Posterior cingulate gyrus (tissue), 11 donors: ENCODE results near the gene NTSR1.

Source experiments
- DNase-seq, 10 donors: peaks; one replicate each; pipeline versions ENCODE4 v3.0.0 to v3.0.0-alpha.2; 2020 to 2021; ENCODE audit warnings: mixed read lengths in 3 of 10
- intact Hi-C: fragments of 100-400 bp; cut with DNase I; formaldehyde crosslinking; loops from one replicate; pipeline ENCODE4 v1.15.1; 2023

Gene NTSR1

GRCh38 chr20:62708591-62709536 lies at the start of gene NTSR1:
NTSR1 (plus strand) TSS chr20:62708836; CDS start chr20:62709208, 372 bp downstream.
- peak in 2 of 10 donors; percentile 78 to 86 for DNase-seq
- intact Hi-C loops: no loop called here

DNA sequence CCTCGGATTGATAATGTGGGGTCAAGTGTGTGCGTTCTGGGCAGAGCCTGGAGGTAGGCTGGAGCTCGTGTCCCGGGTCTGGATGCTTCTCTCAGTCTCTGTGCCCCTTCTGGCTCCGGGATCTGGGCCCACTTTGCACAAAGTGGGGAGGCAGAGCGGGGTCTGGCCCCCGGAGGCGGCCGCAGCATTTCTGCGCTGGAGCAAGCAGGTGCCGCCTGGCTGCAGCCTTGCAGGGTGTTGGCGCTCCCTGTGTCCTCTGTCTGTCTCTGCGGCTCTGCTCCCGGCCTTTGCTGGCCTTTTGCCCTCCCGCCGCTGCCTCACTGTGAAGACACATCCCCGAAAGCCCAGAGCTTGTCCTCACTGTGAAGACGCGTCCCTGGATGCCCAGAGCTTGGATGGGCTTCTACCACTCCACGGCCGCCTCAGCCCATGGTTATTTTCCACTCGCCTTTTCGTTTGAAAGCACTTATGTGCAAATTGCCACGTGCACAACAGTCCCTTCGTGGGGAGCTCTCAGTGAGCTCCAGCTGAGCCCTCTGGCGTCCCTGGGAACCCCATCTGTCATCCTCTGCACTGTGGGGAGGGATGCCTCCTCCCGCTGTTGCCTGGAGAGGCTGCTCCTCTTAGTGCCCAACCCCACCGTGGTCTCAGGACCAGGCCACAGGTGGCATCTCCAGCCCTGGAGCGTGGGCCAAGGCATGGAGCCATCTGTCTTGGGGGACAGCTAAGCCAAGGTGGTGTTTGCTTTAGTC lies 49.0 kb upstream of the NTSR1 start:
- intact Hi-C loops: no loop called here
- no peak for DNase-seq

GRCh38 chr20:62660240-62660615 lies 48.4 kb upstream of the NTSR1 start:
- intact Hi-C loops: no loop called here
- DNase-seq: peak in 1 of 10 donors; percentile 80

GRCh38 chr20:62660768-62661167 lies 47.9 kb upstream of the NTSR1 start:
- DNase-seq: no peak
- intact Hi-C loops: no loop called here

DNA sequence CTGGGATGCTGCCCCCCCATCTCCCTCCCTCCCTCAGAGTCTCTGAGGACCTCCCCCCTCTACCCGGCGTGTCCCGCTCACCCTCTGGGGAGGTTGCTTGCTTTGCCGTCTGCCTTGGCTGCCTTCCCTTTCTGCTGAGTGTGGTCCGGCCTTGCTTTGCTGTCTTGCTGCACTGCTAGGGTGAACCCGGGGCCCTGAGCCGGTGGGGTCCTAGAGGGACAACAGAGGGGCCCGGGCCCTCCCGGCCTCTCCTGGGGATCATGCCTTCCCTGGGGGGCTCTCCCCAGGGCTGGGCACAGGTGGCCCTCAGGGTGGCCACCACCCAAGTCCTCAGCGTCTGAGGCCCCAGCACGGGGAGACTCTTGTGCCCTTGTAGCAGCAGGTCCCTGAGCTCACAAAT lies 47.0 kb upstream of the NTSR1 start:
- intact Hi-C loops: no loop called here
- peak in 1 of 10 donors; percentile 70 for DNase-seq

DNA sequence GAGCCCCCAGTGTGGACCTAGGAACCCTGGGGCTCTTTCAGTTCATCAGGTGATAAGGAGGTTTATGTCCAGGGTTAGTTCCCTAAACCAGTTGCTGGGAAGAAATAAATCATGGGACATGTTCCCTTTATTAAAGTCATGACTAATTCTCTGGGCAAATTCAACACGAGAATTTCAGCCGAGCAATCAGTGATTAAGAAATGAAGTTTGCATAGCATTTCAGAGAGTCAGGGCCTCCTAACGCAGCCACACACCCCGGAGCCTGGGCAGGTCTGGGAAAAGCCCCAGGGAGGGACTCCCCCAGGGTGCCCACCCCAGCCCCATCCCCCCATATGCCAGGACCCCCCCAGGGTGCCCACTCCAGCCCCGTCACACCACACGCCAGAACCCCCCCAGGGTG lies 46.2 kb upstream of the NTSR1 start:
- DNase-seq: peak in 1 of 10 donors; percentile 16
- intact Hi-C loops: no loop called here

DNA sequence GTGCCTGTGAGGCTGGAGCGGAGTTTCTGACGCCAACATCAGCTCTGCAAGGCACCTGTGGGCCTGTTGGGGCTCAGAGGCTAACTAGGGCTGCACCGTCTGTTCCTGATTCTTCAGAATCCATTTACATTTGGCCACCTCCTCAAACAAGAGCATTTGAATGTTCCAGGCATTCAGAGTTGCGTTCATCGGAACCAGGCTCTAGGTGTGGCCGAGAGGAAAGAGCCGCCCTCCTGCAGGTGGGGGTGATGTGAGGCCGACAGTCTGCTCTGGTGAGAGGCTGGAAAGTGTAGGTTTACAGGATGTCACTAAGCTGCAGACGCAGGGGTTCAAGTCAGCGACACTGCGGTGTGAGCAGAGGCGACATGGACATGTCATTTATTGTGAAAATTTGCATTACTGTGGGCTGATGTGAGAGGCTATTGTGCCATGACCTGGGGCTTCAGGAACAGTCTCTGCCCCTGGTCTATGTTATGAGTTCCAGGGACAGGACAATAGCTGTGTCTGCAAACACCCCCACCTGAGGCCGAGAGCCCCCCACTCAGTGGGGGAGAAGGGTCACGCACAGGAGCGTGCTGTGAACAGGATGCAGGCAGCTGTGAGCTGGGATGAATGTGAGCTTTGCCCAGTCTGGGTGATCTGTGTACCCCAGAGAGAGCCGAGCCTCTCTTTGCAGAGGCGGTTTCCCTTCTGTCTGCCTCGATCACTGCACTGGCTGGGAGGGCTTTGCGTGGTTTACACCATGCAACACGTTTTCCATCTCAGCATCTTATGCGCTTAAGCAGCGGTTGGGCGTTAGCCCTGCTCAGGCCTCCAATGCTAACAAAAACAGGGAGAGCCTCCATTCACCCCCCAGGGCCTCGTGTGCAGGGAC lies 45.3 kb upstream of the NTSR1 start:
- DNase-seq: peak in 1 of 10 donors; percentile 63
- intact Hi-C loops: no loop called here

- DNase-seq: no peak
- intact Hi-C loops: no loop called here
These were observed 44.3 kb upstream of the NTSR1 start for GRCh38 chr20:62664019-62664971.

- intact Hi-C loops: loop anchor here (5.0 kb wide), 1 partner anchor 142 kb away; no protein-coding TSS in a partner anchor
These were observed 43.4 kb upstream of the NTSR1 start for GRCh38 chr20:62665153-62665754.

DNA sequence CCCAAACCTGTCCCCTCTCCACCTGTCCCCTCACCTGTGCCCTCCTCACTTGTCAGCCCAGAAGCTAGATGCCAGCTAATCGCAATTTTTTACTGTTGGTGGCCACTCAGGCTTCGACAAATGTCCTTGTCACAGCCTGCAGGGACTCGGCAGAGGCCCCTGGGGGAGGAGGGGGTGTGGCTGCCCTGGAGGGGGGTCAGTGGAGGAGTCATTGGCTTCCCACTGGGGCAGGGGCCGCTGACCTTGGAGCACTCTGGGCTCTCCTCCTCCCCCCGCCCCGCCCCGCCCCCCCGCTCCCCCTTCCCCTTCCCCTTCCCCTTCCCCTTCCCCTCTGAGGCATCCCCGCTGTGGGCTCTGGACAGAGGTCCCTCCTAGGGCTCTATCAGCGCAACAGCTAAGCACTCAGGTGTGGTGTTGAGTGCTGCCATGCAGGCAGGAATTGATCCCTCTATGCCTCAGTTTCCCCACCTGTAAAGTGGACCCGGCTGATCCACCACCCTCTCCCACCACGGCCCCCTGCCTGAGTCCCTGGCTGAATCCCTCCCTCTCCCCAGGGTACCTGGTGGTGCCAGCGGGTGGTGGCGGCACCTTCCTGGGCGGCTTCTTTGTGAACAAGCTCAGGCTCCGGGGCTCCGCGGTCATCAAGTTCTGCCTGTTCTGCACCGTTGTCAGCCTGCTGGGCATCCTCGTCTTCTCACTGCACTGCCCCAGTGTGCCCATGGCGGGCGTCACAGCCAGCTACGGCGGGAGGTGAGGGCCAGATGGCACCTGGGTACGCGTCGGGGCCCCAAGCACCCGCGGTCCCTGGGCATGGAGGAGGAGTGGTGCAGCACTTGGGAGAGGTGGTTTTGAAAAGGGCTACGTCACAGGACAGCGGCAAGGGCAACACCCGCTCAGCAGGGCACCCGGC lies 42.6 kb upstream of the NTSR1 start:
- no peak for DNase-seq
- intact Hi-C loops: loop anchor here (5.0 kb wide), 1 partner anchor 141 kb away; no protein-coding TSS in a partner anchor

More at GRCh38 chr20:62665153-62665754, 43.4 kb upstream of the NTSR1 start:
- no peak for DNase-seq

DNA sequence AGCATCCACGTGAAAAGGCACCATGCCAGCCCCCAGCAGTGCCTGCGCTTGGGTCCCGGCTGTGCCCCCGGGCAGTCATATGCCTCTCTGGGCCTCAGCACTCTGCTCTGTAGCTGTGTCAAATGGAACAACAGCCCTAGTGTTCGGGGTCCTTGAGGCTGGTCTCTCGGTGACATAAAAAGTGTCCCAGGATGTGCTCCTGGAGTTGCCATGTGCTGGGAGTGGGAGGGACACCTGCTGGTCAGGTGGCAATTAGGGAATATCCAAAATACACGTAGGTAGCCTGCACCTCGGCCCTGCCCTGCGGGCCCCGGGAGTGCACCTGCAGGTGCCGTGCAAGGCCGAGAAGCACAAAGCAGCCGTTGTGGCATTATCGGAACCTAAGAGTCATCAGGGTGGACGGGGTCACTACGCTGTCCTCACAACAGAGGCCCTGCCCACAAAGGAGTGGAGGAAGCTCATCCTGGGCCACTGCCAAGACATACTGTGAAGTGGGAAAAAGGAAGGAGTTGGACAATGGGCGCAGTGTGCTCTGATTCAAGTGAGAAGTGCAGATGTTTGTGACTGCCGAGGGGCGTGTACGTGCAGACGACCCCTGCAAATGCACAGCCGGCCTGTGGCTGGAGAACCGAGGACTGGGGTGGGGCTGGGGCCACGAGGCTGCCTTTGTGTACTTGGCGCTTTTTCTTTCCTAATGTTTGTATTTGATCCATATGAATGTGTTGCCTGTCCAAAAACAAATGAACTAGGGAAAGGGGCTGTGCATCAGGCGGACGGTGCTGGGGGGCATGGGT lies 41.7 kb upstream of the NTSR1 start:
- DNase-seq: peak in 4 of 10 donors; percentile 37 to 65 (median 49)
- intact Hi-C loops: loop anchor here (5.0 kb wide), 1 partner anchor 140 kb away; no protein-coding TSS in a partner anchor

GRCh38 chr20:62667530-62668440 lies 40.9 kb upstream of the NTSR1 start:
- intact Hi-C loops: loop anchor here (1.0 to 5.0 kb wide), 2 partner anchors 124 to 140 kb away; no protein-coding TSS in a partner anchor
- DNase-seq: no peak

- intact Hi-C loops: loop anchor here (1.0 to 5.0 kb wide), 2 partner anchors 123 to 139 kb away; no protein-coding TSS in a partner anchor
- DNase-seq: peak; percentile 67 to 97 (median 84)
These were observed 40.1 kb upstream of the NTSR1 start for GRCh38 chr20:62668441-62669027.

GRCh38 chr20:62669249-62669648 lies 39.4 kb upstream of the NTSR1 start:
- intact Hi-C loops: loop anchor here (5.0 kb wide), 1 partner anchor 138 kb away; no protein-coding TSS in a partner anchor
- DNase-seq: no peak

GRCh38 chr20:62670156-62670555 lies 38.5 kb upstream of the NTSR1 start:
- DNase-seq: no peak
- intact Hi-C loops: no loop called here
